H1 (cell line): ENCODE measurements around the gene GDF9.

Experiments used
- CREB1 ChIP-seq: IDR thresholded peaks from 2 replicates; pipeline ENCODE4 v1.6.1; 2012; ENCODE audit warnings: inconsistent platforms
- CTCF ChIP-seq, 3 experiments: IDR thresholded peaks; 1 replicate in 2 of 3; 2 replicates in 1 of 3; pipeline versions ENCODE4 v1.5.1 to v1.6.1; 2011; ENCODE audit warnings: low read length in 3 of 3, mild to moderate bottlenecking in 3 of 3, inconsistent platforms in 2 of 3, low read depth in 1 of 3, moderate library complexity in 1 of 3; ENCODE audit not compliant: insufficient read depth in 1 of 3; ENCODE audit errors: control extremely low read depth in 1 of 3
- EGR1 ChIP-seq: IDR thresholded peaks from 2 replicates; pipeline ENCODE4 v1.6.1; 2011; ENCODE audit warnings: low read depth, low read length, borderline replicate concordance
- POLR2A ChIP-seq, 2 experiments: IDR thresholded peaks; 1 replicate in 1 of 2; 2 replicates in 1 of 2; pipeline ENCODE4 v1.6.1; 2011; ENCODE audit warnings: low read depth in 2 of 2, low read length in 2 of 2, mild to moderate bottlenecking in 2 of 2; ENCODE audit errors: control extremely low read depth in 1 of 2

- TF ChIP-seq CTCF (IDR thresholded peaks at IDR 0.05; ENCODE audit: control extremely low read depth in 1 of 3, insufficient read depth in 1 of 3, low read depth in 1 of 3, low read length in 3 of 3) (no peak), CREB1 (no peak), POLR2A (IDR thresholded peaks at IDR 0.05; ENCODE audit: control extremely low read depth in 1 of 2, low read depth in 2 of 2, low read length in 2 of 2) (no peak), EGR1 (no peak)
Observed at GRCh38 chr5:132877938-132878337, 11.7 kb upstream of the GDF9 start.
